T-helper 1 cell (primary cell): ENCODE measurements around the gene NUP210.

Experiments
- DNase-seq, 5 donors: peaks; one replicate each; pipeline ENCODE4 v3.0.0-alpha.2; 2012 to 2020

NUP210 gene

DNA sequence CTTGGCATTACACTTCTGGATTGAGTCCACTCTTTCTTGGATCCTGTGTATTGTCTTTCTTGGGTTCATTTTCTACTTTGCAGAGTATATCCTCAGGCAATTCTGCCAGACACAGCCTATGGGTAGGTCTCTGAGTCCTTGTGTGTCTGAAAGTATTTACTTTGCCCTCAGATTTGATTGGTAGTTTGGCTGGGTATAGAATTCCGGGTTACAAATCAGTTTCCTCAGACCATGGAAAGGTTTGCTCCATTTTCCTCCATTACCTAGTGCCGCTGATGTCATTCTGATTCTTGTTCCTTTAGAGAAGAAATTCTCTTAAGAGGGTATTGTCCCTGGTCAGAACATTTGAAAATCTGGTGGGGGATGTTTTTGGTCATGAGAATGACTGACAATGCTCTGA, 133.2 kb downstream of the NUP210 start:
- no peak for DNase-seq

DNA sequence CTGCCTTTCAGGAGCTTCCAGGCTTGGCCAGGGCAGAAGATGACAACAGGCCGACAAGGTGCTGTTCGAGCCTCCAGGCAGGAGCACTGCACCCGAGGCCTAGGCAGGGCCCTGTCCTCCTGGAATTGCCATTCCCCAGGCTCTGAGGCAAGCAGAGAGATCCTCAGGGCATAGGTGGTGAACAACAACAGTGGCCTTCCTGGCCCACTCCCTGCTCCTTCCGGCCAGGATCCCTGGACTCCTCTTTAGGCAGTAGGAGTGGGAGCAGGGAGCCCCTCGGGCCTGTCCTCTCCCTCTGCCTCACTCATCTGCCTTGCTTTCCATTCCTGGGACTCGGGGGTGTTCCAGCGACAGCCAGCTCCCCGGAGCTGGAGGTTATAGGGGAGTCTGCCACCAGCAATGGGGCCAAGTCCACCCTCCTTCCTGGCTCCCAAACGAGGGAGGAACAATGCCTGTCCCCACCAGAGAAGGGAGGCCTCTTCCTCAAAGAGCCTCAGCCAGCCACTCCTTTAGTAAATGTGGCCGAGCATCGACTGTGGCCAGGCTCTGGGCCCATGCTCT, 135.0 kb downstream of the NUP210 start:
- no peak for DNase-seq

DNA sequence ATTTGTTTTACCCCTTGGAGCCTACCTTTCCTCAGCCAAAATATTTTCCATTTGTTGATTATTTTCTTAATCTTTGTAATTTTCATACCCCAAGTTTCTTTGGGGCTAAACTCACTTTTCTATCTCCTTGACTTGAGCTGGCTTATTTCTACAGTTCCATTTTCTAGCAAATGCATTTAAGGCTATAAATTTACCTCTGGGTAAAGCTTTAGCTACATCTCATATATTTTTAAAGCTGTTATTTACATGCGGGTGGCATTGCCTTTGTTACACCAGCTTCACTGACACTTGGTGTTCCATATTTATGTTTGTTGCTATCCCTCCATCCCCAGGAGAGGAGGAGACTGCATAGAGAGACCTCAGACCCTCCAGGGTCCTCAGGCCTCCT, 136.3 kb downstream of the NUP210 start:
- no peak for DNase-seq

DNA sequence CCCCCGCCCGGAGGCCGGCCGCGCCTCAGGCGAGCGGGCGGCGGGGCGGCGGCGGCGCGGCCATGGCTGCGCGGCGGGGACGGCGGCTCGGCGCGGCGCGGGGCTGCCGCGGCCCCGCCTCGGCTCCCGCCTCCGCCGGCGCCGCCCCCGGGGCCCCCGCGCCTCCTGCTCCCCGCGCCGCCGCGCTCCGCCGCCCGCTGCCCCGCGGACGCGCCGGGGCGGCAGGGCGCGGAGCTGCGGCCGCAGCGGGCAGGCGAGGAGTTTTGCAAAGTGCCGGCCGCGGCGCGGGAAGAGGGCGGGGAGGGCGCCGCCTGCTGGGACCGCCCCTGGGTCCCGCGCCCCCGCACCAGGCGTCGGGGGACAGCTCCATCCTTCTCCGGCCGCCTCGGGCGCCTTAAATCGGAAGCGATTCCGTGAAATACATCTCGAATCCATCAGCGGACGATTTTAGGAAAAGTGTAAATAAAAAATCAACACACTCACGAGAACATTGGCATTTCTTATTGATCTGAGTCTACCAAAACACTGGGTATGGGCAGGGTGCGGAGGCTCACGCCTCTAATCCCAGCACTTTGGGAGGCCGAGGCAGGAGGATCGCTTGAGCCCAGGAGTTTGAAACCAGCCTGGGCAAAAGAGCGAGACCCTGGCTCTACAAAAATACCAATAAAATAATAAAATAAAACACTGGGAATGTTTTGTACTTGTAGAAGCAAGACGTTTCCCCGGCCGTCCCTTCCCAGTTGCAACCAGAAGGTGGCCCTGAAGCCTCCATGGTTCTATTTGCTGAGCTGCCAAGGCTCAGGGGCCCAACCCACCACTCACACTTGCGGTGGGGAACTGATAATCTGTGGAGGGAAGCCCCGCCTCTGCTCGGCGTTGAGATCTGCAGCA, 136.9 kb downstream of the NUP210 start:
- DNase-seq: no peak

DNA sequence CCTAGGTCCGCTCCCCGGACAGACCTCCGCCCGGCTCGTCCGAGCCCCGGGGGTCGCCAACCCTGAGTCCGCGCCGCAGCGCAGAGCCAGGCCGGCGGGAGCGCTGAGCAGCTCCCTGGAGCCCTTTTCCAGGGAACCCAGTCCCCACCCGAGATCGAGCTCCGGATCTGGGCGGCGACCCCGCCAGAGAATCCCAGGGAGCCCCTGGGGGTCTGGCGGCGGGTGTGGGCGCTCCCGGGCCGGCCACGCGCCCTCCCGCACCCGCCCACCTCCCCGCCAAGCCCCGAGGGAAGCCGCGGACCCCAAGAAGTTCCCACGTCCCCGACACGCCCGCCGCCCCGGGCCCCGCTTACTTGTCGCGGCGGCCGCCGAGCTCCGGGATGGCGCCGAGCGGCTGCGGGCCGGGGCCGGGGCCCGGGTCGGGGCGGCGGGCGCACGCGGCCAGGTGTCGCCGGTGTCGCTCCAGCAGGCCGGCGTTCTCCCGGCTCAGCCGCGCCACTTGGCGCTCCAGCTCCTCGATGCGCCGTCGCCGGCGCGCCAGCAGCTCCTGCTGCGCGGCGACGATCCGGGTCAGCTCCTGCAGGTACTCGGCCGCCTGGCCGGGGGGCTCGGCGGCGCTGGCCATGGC, 137.7 kb downstream of the NUP210 start:
- no peak for DNase-seq

DNA sequence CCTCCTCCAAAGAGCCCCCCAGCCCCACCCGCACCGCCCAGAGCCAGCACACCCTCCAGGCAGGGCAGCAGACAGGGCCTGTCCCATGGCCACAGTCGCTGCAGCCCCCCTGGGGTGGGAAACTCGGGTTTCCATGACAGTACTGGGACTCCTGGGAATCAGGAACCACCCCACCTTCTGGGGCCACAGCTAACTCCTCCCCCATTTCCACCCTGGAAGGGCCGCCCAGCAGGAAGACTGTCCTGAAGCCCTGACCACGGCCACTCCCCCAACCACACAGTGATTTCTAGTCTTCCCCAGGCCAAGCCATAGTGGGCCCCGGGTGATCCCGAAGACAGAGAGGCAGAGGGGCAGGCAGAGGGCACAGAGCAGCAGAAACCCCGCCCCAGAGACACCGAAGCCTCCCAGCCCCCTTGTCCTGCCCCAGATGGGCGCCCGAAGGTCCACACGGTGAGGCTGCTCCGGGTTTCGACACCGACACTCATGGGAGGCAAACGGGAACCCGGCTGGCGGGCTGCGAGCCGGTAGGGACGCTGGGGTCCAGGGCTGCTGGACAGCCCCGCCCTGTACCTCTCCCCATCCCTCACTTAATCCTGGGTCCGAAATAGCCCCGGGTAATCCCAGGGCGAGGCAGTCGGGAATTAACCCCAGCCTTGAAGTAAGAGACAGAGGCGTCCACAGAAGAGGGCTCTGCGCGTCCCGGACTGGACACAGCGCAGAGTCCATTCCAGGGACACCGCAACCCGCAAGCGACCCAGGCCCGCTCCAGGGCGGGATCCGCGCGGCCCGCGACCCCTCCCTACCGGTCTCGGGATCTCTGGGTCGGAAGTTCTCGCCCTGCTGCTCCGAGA, 138.4 kb downstream of the NUP210 start:
- no peak for DNase-seq

DNA sequence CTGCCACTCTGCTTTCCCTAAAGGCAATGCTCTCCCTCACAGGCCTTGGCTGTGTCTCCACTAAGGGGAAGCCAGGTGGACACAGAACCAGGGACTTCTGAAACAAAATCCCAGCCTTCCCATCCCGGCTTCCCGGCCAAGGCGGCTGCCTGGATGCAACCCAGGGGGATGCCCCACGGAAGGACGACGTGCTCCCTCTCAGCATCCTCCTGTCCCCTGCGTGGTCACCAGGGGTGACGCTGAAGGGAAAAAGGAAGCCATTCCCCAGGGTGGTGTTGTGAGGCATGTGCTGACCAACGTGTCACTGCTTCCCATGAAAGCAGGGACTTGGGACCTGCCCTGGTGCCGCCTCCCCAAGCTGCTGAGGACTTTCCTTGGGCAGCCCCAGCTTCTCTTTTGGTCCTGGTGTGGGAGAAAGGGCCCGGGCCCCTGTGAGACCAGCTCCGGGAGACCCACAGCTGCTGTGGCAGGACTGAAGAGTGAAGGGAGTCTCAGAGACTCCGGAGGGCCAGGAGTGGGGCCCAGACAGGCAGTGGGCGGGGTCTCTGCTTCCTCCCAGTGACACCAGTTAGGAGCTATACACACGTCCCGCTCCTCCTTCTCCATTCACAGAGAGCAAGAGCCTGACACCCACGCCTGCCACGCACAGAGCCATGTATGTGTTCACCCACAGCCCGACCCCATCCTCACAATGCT, 139.2 kb downstream of the NUP210 start:
- DNase-seq: no peak

DNA sequence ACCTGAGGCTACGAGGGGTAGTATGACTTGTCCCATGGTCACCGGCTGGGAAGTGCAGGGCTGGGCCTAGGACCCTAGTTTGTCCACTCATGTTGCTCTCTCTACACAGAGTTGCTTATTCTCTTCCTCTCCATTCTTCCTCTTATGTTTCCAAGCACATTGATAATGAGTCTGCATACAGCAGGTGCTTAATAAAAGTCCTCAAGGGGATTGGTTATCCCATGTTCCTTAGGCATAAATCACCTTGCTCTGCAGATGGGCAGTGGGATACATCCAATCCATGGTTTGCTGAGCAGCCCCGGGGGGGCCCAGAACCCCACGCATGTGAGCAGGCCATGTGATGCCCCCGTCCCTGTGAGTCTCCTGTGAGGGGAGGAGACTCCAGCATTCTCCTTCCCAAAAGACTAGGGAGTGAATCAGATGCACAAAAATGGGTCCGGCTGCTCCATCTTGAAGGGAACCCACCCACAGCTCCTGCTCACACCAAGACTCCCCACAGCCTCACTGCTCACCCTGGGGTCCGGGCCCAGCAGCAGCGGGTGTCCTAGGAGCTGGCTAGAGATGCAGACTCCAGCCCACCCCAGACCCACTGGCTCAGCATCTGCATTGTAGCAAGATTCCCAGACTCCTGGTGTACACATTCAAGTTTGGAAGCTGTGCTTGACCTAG, 139.9 kb downstream of the NUP210 start:
- DNase-seq: no peak

DNA sequence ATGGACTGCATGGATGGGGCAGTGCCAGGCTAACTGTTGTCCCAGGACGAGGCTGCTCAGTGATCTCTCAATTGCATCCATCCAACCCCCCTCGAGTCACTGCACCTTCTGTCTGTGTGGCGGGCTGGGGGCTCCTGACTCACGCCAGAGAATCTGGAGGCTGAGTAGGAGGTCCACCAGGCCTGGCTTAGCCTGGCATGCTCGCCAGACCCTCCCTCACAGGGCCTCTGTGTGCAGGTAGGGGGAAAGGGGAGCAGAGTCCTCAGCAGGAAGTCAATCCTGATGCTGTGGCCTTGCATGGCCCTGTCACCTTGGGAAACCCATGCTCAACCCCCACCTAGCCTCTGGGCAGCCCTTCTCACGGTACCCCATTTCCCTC, 140.6 kb downstream of the NUP210 start:
- no peak for DNase-seq

DNA sequence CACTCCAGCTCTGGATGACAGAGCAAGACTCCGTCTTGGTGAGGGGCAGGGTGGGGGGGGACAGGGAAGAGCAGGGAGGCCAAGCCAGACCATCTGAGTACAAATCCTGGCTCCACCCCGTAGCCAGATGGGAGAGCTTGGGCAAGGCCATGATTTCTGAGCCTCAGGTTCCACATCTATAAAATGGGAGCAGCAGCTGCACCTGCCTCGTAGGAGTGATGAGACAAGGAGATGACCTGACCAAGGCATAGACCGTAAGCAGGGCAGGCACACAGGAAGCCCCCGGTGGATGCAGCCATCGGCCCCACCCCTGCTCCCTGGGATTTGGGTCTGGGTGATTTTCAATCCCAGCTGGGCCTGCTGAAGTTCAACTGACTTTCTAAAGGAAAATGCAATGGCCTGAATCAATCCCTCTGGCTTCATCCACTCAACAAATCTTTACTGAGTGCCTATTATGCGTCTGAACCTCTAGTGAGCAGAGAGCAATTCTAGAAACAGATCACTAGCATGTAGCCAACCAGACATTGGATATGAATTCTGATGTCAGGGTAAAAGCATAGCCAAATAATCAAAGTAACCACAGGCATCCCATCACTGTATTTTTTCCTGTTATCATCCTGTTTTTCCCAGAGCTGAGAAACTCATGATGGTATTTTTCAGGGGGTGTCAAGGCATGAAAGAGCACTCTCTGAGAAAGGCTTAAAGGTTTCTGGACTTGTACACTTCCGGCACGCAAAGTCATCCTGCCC, 141.2 kb downstream of the NUP210 start:
- DNase-seq: no peak

DNA sequence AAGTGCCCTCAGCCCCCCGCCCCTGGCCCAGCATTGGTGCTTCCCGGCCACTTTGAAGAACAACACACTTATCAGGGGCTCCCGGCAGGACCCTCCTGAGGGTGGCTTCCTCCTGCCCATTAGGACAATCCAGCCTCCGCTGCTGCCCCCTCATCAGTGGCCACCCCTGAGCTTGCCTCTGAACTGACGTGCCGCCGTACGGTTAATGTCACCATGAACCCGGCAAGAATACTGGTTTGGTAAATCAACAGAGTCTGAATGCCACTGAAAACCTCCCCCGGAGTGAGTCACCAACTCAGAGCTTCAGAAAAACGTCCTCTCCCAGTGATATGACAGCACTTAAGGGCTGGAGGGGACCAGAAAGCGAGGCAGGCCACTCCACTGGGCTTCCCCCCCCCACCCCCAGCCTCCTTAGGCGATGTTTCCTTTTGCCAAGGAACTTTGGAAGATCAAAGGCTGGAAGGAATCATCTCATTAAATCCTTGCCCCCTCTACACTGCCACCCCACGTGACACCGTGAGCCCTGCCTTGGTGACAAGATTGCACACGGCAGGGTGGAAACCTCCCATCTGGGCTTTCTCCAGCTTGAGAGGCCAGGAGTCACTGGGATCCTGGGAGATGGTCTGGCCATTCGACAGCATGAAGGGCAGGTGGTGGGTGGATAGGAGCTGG, 142.1 kb downstream of the NUP210 start:
- no peak for DNase-seq

DNA sequence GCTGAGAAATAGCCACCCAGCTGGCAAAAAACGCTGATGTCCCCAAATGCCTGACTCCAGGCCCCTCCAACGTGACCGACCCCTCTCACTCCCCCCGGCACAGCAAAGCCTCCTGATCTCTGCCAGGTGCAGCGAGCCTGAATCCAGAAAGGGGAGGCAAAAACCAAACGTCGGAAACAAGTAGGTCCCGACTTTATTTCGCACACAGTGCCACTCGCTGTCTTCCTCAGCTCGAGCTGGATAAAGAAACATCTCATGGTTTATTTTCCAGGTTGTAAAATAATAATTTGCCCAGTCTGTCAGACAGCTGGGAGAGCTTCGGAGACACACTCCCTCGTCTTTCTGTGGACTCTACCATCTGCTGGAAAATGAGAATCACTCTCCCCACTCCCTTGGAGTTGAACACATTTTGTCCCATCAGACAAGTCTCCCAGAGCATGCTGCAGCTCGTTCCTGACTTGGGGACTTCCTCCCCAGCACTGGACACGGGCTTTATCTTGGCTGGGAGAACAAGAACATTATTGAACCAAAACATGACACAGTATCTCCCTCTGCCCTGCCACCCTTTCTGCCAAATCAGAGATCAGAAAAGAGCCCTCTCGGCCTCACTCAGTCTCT, 142.8 kb downstream of the NUP210 start:
- DNase-seq: no peak

DNA sequence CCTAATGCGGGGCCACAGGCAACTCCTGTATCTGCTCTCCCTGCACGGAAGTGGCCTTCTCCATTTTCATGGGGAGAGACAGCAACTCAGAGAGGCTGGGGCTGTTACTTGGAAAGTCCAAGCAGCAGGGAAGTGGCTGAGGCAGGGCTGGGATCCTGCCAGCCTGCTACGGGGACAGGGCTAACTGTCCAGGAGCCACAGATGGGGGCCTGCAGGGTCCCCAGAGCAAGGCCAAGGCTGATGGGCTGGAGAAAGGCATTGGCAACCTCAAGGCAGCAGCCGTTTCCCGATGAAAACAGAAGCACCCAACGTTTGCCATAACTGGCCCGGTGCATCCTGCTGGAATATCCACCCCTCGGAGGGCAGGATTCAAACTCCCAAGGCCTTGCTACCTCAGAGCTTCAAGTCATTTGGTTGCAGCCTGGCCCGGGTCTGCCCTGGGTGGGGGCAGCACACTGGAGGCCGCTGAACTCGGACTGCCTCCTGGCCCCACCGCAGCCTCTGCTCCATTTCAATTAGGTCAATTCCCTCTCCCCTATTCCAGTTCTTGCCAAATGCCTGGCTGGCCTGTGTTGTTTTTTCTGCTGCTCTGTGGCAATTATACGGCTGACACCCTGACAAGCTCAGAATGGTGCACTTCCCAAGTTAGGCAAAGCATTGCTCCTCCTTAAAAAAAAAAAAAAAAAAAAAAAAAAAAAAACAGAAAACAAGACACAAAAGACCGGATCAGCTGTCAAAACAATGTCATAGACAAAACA, 143.5 kb downstream of the NUP210 start:
- DNase-seq: no peak

DNA sequence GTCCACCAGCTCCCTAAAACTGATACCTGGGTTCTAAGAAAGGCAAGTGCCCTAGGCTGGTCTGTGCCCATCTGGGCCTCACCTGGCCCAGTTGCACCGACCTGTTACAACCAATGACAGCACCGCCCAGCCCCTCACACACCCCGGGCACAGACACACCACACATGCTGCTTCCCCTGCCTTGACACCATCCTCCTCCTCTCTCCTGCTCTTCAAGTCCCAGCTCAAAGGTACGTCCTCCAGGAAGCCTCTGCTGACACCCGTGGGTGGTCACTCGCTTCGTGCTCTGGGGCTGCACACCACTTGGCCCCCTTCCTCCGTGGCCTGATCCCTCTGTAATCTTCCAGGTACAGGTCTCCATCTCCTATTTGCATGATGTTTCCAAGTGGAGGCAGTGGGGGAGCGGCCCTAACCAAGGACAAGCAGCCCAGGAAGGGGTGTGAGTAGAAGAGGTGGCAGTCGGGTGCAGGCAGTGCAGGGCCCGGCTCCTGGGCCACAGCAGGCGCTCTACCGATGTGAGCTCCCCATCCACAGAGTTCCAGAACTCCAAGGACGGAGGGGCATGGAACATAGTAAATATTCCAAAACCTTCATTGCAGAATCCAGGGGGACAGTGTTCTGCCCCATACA, 144.6 kb downstream of the NUP210 start:
- DNase-seq: no peak

DNA sequence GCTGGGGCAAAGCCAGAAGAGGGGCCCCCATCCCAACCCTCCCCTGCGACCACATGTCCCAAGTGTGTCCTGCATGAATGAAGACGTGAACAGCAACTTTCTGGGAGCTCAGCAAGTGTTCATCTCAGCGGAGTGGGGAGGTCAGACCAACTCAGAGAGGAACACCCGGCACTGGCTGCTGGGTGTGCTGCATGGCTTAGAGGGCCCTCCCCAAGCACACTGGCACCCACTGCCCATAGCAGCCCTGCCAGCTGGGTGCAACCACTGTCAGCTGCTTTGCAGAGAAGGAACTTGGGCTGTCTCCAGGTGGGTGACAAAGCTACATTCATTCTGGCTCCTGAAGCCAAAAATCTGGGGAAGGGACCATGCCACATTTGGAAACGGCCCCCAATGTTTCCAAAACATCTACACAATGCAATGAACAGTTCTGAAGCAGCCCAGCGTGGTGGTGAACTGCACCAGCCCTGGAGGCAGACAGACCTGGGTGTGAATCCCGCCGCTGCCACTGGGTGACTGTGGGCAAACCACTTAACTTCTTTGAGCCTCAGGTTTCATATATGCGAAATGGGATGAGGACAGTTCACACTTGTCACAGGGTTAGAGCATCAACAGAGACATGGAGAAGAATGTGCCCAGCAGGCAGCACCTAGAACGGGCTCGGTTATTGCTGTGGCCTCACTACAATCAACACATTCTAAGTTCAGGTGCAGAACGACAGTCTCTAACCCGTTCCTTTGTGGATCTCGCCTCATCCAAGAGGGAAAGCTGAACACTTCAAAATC, 145.4 kb downstream of the NUP210 start:
- DNase-seq: no peak

DNA sequence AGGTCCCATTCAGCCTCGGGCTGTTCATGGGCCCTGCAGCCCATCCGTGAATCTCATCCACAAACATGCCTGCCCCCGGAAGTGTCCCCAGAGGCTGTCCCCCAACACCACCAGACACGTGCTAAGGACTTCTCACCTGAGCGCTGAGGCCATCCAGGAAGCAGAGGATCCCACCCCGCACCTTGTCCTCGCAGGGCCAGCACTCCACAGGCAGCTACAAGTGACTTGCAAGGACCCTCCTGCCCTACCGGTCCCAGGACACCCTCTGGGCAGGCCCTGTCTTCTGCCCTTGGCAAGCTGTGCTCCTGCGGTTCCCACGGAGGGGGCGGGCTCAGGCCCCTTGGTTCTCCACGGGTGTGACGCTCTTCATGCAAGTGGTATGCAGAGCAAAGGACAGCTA, 146.0 kb downstream of the NUP210 start:
- no peak for DNase-seq

DNA sequence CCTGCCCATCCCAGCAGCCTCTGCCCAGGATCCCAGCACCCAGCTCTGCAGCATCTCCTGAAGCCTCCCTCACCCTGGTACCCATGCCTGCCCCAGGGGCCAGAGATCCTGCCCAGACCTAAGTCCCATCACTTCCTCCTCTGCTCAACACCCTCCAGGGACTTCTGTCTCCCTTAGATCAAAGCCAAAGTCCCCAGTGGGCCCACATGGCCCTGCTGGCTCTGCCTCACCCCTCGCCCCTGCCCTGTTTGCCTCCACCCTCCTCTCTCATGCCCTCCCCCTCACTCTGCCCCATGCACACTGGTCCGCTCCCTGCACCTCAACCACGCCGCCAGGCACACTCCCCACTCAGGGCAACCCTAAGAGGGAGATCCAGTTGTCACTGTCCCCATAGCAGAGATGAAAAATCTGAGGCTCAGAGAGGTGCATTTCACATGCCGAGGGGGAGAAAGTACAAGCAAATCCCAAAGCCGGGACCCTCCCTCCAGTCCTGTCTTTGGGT, 146.5 kb downstream of the NUP210 start:
- DNase-seq: no peak
